Type B pancreatic cell (in vitro differentiated cells): ENCODE data around the gene FNIP1. TPM values are rescaled to one million over a fixed set of nuclear protein-coding genes. Genes with fewer than 3 reads are reported as not detected.

Source experiments
- DNase-seq: peaks from one replicate; pipeline ENCODE4 v3.0.0; 2021; ENCODE audit warnings: mixed read lengths; ENCODE audit not compliant: unreplicated experiment; ENCODE audit errors: extremely low spot score
- H3K27ac Mint-ChIP-seq: 2 replicates; pipeline ENCODE4 v1.8.0; 2021; ENCODE audit warnings: mild to moderate bottlenecking, mixed read lengths
- H3K27me3 Mint-ChIP-seq: 2 replicates; pipeline ENCODE4 v1.8.0; 2021; ENCODE audit warnings: mixed read lengths
- H3K36me3 Mint-ChIP-seq: 2 replicates; pipeline ENCODE4 v1.8.0; 2021; ENCODE audit warnings: mixed read lengths
- H3K4me1 Mint-ChIP-seq: one replicate; pipeline ENCODE4 v1.8.0; 2021; ENCODE audit warnings: mixed read lengths; ENCODE audit not compliant: unreplicated experiment
- H3K4me3 Mint-ChIP-seq: 2 replicates; pipeline ENCODE4 v1.8.0; 2021; ENCODE audit warnings: mild to moderate bottlenecking, mixed read lengths
- H3K9me3 Mint-ChIP-seq: 2 replicates; pipeline ENCODE4 v1.8.0; 2021; ENCODE audit warnings: mixed read lengths
- CTCF ChIP-seq: fragments of 200-600 bp; sonication (generic); conservative IDR thresholded peaks from 2 replicates; pipeline ENCODE4 v1.5.0; 2021; ENCODE audit warnings: antibody characterized with exemption, mild to moderate bottlenecking
- total RNA-seq: library from RNA; stranded (reverse); gene quantifications from 2 replicates; pipeline ENCODE4 v1.2.1, GENCODE V29; 2021; ENCODE audit warnings: low replicate concordance

FNIP1 gene
- total RNA-seq, 1 donor from 2014 or later, result 32.4 TPM

GRCh38 chr5:131774652-131775367, 22.0 kb downstream of the FNIP1 start:
- Mint-ChIP-seq H3K27me3 (no peaks in the 10 kb centered on the region), H3K4me3 (no peak overlapping the region), H3K36me3 (no peaks in the 10 kb centered on the region), H3K4me1 (peaks cover 4% of the 10 kb centered on the region), H3K9me3 (no peaks in the 10 kb centered on the region), H3K27ac (no peak overlapping the region)
- TF ChIP-seq CTCF, result no peak
- no peak for DNase-seq

- H3K27me3 Mint-ChIP-seq, result no peaks in the 10 kb centered on the region
- peaks cover 4% of the 10 kb centered on the region for H3K4me1 Mint-ChIP-seq
- no peak for DNase-seq
- H3K36me3 Mint-ChIP-seq, result no peaks in the 10 kb centered on the region
- no peak for TF ChIP-seq CTCF
- no peak overlapping the region for H3K4me3 Mint-ChIP-seq
- H3K9me3 Mint-ChIP-seq, result no peaks in the 10 kb centered on the region
- no peak overlapping the region for H3K27ac Mint-ChIP-seq
Measured at GRCh38 chr5:131773805-131774204, 23.0 kb downstream of the FNIP1 start.

- TF ChIP-seq CTCF, result no peak
- H3K9me3 Mint-ChIP-seq, result no peaks in the 10 kb centered on the region
- peaks cover 4% of the 10 kb centered on the region for H3K36me3 Mint-ChIP-seq
- H3K27ac Mint-ChIP-seq, result no peak overlapping the region
- no peaks in the 10 kb centered on the region for H3K27me3 Mint-ChIP-seq
- peaks cover 4% of the 10 kb centered on the region for H3K4me1 Mint-ChIP-seq
- no peak for DNase-seq
- H3K4me3 Mint-ChIP-seq, result no peak overlapping the region
Measured at GRCh38 chr5:131771692-131772091, 25.1 kb downstream of the FNIP1 start.

GRCh38 chr5:131769961-131770360, 26.9 kb downstream of the FNIP1 start:
- H3K27me3 Mint-ChIP-seq, result no peaks in the 10 kb centered on the region
- H3K27ac Mint-ChIP-seq, result no peak overlapping the region
- no peaks in the 10 kb centered on the region for H3K9me3 Mint-ChIP-seq
- TF ChIP-seq CTCF, result no peak
- H3K36me3 Mint-ChIP-seq, result peaks cover 10% of the 10 kb centered on the region
- H3K4me1 Mint-ChIP-seq, result peaks cover 4% of the 10 kb centered on the region
- no peak for DNase-seq
- H3K4me3 Mint-ChIP-seq, result no peak overlapping the region

- no peak overlapping the region for H3K27ac Mint-ChIP-seq
Measured at GRCh38 chr5:131769336-131769735, 27.5 kb downstream of the FNIP1 start.

More at GRCh38 chr5:131769336-131769735, 27.5 kb downstream of the FNIP1 start:
- H3K36me3 Mint-ChIP-seq, result peaks cover 14% of the 10 kb centered on the region
- H3K4me1 Mint-ChIP-seq, result peaks cover 4% of the 10 kb centered on the region
- no peak for TF ChIP-seq CTCF
- no peak overlapping the region for H3K4me3 Mint-ChIP-seq
- DNase-seq, result no peak
- H3K27me3 Mint-ChIP-seq, result no peaks in the 10 kb centered on the region
- H3K9me3 Mint-ChIP-seq, result no peaks in the 10 kb centered on the region
